K562 (cell line): Measurements from ENCODE around the gene EID2. TPM values are rescaled to one million over a fixed set of nuclear protein-coding genes. Genes with fewer than 3 reads are reported as not detected.
A peak's percentile ranks its signal among the peaks of the same experiment; 100 is the strongest.

Experiments
- ATAC-seq: fragments of 200-7000 bp; cut with Tn5 transposase; 3 replicates; pipeline ENCODE4 v1.9.1; 2020; ENCODE audit warnings: moderate library complexity
- BruUV-seq: library from RNA; stranded (reverse); fragments of 400-500 nt; replicated peaks from 2 replicates; lab custom pipeline; 2021; lab: Mats Ljungman, UMichigan
- CTCF ChIA-PET: fragments of 300-600 bp; formaldehyde crosslinking; extraction: SDS; loops from one replicate; lab custom pipeline; 2021; ENCODE audit warnings: low intra/inter-chr PET ratio; lab: Yijun Ruan, JAX
- POLR2A ChIA-PET: fragments of 300-600, 350-650 bp; sonication (Branson Sonifier 250); formaldehyde crosslinking; extraction: SDS; loops from one replicate; lab custom pipeline; 2021; ENCODE audit warnings: antibody characterized with exemption, inconsistent platforms; lab: Yijun Ruan, JAX
- DNase-seq, 4 experiments: peaks; one replicate each; pipeline versions ENCODE4 v3.0.0 to v3.0.0-alpha.2; 2011 to 2018; ENCODE audit warnings: low spot score in 3 of 4, mixed read lengths in 3 of 4; ENCODE audit errors: extremely low read depth in 1 of 4
- FAIRE-seq: peaks from 2 replicates; lab custom pipeline; 2011; peaks lifted over from hg19 to GRCh38; lab: Jason Lieb, UNC
- H2AFZ ChIP-seq: 2 replicates; pipeline ENCODE4 v1.6.0; 2011; ENCODE audit warnings: low read depth, low read length, control low read depth, inconsistent platforms
- H3K27ac ChIP-seq: fragments of 200-600 bp; 3 replicates; pipeline ENCODE4 v1.8.0; 2011; ENCODE audit warnings: low read depth, mild to moderate bottlenecking, control low read depth, inconsistent platforms, low read length, moderate library complexity, mixed read lengths; ENCODE audit errors: extremely low read depth
- H3K27me3 ChIP-seq, 2 experiments: fragments of 300-600 bp in 1 of 2; 2 replicates in 1 of 2; 3 replicates in 1 of 2; pipeline versions ENCODE4 v1.6.0 to v1.8.0; 2011; ENCODE audit warnings: inconsistent platforms in 2 of 2, low read length in 2 of 2, mild to moderate bottlenecking in 1 of 2, mixed read lengths in 1 of 2, moderate library complexity in 1 of 2; ENCODE audit not compliant: control insufficient read depth in 2 of 2, insufficient read depth in 2 of 2
- H3K36me3 ChIP-seq: fragments of 300-600 bp; 3 replicates; pipeline ENCODE4 v1.8.0; 2011; ENCODE audit warnings: mild to moderate bottlenecking, low read length, inconsistent platforms; ENCODE audit not compliant: control insufficient read depth, insufficient read depth
- H3K4me1 ChIP-seq, 2 experiments: fragments of 200-600 bp in 1 of 2; replicated peaks in 1 of 2; 2 replicates in 1 of 2; 3 replicates in 1 of 2; pipeline versions ENCODE4 v1.5.1 to v1.8.0; 2011; ENCODE audit warnings: inconsistent platforms in 2 of 2, low read length in 2 of 2, mild to moderate bottlenecking in 1 of 2, mixed read lengths in 1 of 2, moderate library complexity in 1 of 2; ENCODE audit not compliant: control insufficient read depth in 2 of 2, insufficient read depth in 2 of 2
- H3K4me2 ChIP-seq: 2 replicates; pipeline ENCODE4 v1.6.1; 2011; ENCODE audit warnings: low read length, control low read depth, inconsistent platforms, mixed read lengths; ENCODE audit not compliant: insufficient read depth
- H3K4me3 ChIP-seq: fragments of 200-600 bp; sonication (generic), shearing (Covaris generic); 2 replicates; pipeline ENCODE4 v1.5.1; 2016; ENCODE audit warnings: control low read depth, inconsistent platforms
- H3K79me2 ChIP-seq: fragments of 200-600 bp; 3 replicates; pipeline ENCODE4 v1.8.0; 2011; ENCODE audit warnings: low read length, inconsistent platforms; ENCODE audit not compliant: control insufficient read depth, insufficient read depth
- H3K9ac ChIP-seq, 2 experiments: 2 replicates each; pipeline versions ENCODE4 v1.6.0 to v1.6.1; 2011; ENCODE audit warnings: low read depth in 2 of 2, low read length in 2 of 2, control low read depth in 1 of 2, inconsistent platforms in 1 of 2, mild to moderate bottlenecking in 1 of 2, mixed read lengths in 1 of 2; ENCODE audit not compliant: insufficient read depth in 1 of 2
- H3K9me1 ChIP-seq: one replicate; pipeline ENCODE4 v1.6.0; 2011; ENCODE audit warnings: inconsistent platforms, mild to moderate bottlenecking, low read length, moderate library complexity; ENCODE audit not compliant: control insufficient read depth, insufficient read depth
- H3K9me3 ChIP-seq: replicated peaks from 2 replicates; pipeline ENCODE4 v1.5.1; 2011; ENCODE audit warnings: low read depth, low read length, inconsistent platforms; ENCODE audit not compliant: control insufficient read depth, insufficient read depth
- H4K20me1 ChIP-seq: replicated peaks from 2 replicates; pipeline ENCODE4 v1.6.1; 2011; ENCODE audit warnings: low read length, inconsistent platforms, mixed read lengths; ENCODE audit not compliant: control insufficient read depth, insufficient read depth
- ASH1L ChIP-seq: fragments of 450-650 bp; IDR thresholded peaks from 2 replicates; pipeline ENCODE4 v1.6.1; 2018; ENCODE audit warnings: borderline replicate concordance, mild to moderate bottlenecking, low read depth; ENCODE audit not compliant: partially characterized antibody
- ATF1 ChIP-seq, 2 experiments: fragments of 450-650 bp in 1 of 2; IDR thresholded peaks; 2 replicates each; pipeline ENCODE4 v1.6.1; 2016; ENCODE audit warnings: missing compliant biosample characterization in 1 of 2, missing genetic modification characterization in 1 of 2
- ATF3 ChIP-seq, 2 experiments: fragments of 450-650 bp in 1 of 2; sonication (generic) in 1 of 2; formaldehyde crosslinking in 1 of 2; IDR thresholded peaks in 1 of 2; conservative IDR thresholded peaks in 1 of 2; 2 replicates each; pipeline versions ENCODE4 v1.6.1 to v1.8.1; 2016 to 2023; ENCODE audit warnings: mild to moderate bottlenecking in 2 of 2, moderate library complexity in 2 of 2, inconsistent platforms in 1 of 2, missing genetic modification reagents in 1 of 2
- BCL6 ChIP-seq: fragments of 250-450 bp; sonication (Bioruptor Pico); IDR thresholded peaks from 2 replicates; pipeline ENCODE4 v1.4.0; 2020
- FOXA3 ChIP-seq, 2 experiments: fragments of 450-650 bp in 1 of 2; sonication (generic) in 1 of 2; formaldehyde crosslinking; IDR thresholded peaks in 1 of 2; conservative IDR thresholded peaks in 1 of 2; 2 replicates each; pipeline versions ENCODE4 v1.4.0 to v1.8.0; 2020 to 2022; ENCODE audit warnings: mild to moderate bottlenecking in 2 of 2, missing genetic modification reagents in 1 of 2
- HDAC6 ChIP-seq: IDR thresholded peaks from 2 replicates; pipeline ENCODE4 v1.6.1; 2012; ENCODE audit warnings: low read depth, mild to moderate bottlenecking, control low read depth, inconsistent platforms, low read length, moderate library complexity
- HNRNPLL ChIP-seq: fragments of 200-400 bp; formaldehyde crosslinking; IDR thresholded peaks from 2 replicates; pipeline ENCODE4 v1.6.1; 2017; ENCODE audit warnings: low read length, low read depth, mild to moderate bottlenecking; ENCODE audit not compliant: poor library complexity, severe bottlenecking
- JUN ChIP-seq, 2 experiments: sonication (generic) in 1 of 2; formaldehyde crosslinking in 1 of 2; IDR thresholded peaks; 2 replicates each; pipeline versions ENCODE4 v1.6.1 to v1.8.0; 2012 to 2022; ENCODE audit warnings: borderline replicate concordance in 2 of 2, mild to moderate bottlenecking in 2 of 2, improper control_type of control experiment in 1 of 2, low read depth in 1 of 2, low read length in 1 of 2, missing genetic modification reagents in 1 of 2
- KAT8 ChIP-seq: fragments of 450-650 bp; IDR thresholded peaks from 2 replicates; pipeline ENCODE4 v1.6.1; 2016; ENCODE audit warnings: low read depth, mild to moderate bottlenecking
- NRF1 ChIP-seq, 2 experiments: fragments of 450-650 bp; IDR thresholded peaks in 1 of 2; conservative IDR thresholded peaks in 1 of 2; 2 replicates each; pipeline ENCODE4 v1.6.1; 2014; ENCODE audit warnings: mild to moderate bottlenecking in 2 of 2
- PRMT5 ChIP-seq: sonication (generic); formaldehyde crosslinking; IDR thresholded peaks from 2 replicates; pipeline ENCODE4 v1.5.0; 2020; ENCODE audit warnings: missing genetic modification reagents
- RCOR1 ChIP-seq, 2 experiments: IDR thresholded peaks; 2 replicates each; pipeline ENCODE4 v1.6.1; 2012; ENCODE audit warnings: low read depth in 2 of 2, low read length in 2 of 2, borderline replicate concordance in 1 of 2, improper control_type of control experiment in 1 of 2
- XRCC3 ChIP-seq: fragments of 450-650 bp; IDR thresholded peaks from 2 replicates; pipeline ENCODE4 v1.6.1; 2017; ENCODE audit warnings: mild to moderate bottlenecking, moderate library complexity
- ZNF347 ChIP-seq: fragments of 450-650 bp; formaldehyde crosslinking; IDR thresholded peaks from 2 replicates; pipeline ENCODE4 v1.4.0; 2020; ENCODE audit warnings: low read depth, mild to moderate bottlenecking, moderate library complexity
- WGBS: fragments of 100-300 bp; shearing (Covaris generic); methylation state at CpG from one replicate; pipeline ENCODE4 v1.1.6; 2016; ENCODE audit warnings: low coverage, mixed read lengths; ENCODE audit not compliant: insufficient coverage; ENCODE audit errors: missing lambda C conversion rate; 5-methylcytosine and 5-hydroxymethylcytosine counted together
- in situ Hi-C: fragments of 300-500 bp; cut with MboI; formaldehyde crosslinking; loops from 4 replicates; pipeline ENCODE4 v1.15.0; 2018; ENCODE audit warnings: inconsistent platforms, mixed read lengths
- intact Hi-C: fragments of 100-400 bp; cut with micrococcal nuclease; formaldehyde crosslinking; loops from 2 replicates; pipeline ENCODE4 v1.14.2; 2022
- polyA plus RNA-seq, 8 experiments: library from polyadenylated mRNA; depleted of rRNA in 4 of 8; stranded (reverse) in 5 of 8; unstranded in 3 of 8; fragments of >200 nt; fragmentation: Nextera tagmentation in 2 of 8; fragmentation: Illumina TruSeq in 1 of 8; extraction: Ambion mirVana in 2 of 8; extraction: Trizol in 1 of 8; gene quantifications; 2 replicates each; pipeline versions ENCODE4 v1.2.1 to v1.2.3, GENCODE V29; 2011 to 2014; ENCODE audit warnings: inconsistent platforms in 1 of 8, missing spikeins in 1 of 8
- total RNA-seq, 7 experiments: library from RNA; depleted of rRNA in 6 of 7; stranded (reverse); fragments of >200 nt in 6 of 7; fragmentation: Illumina TruSeq in 2 of 7; extraction: Trizol in 2 of 7; gene quantifications; 2 replicates each; pipeline versions ENCODE4 v1.2.1 to v1.2.3, GENCODE V29; 2011 to 2021; ENCODE audit warnings: low replicate concordance in 1 of 7
- TF ChIP-seq, protein P1 (sequence below): sonication (generic); formaldehyde crosslinking; IDR thresholded peaks from 2 replicates; pipeline ENCODE4 v1.5.0; 2020; ENCODE audit warnings: missing genetic modification reagents

The EID2 gene
- total and polyA plus RNA-seq, 9 of the 15 experiments (the other 6 are each of a cell fraction or from before 2014, with no cell fraction given): 2.5 to 18.5 (median 11.3) TPM

DNA sequence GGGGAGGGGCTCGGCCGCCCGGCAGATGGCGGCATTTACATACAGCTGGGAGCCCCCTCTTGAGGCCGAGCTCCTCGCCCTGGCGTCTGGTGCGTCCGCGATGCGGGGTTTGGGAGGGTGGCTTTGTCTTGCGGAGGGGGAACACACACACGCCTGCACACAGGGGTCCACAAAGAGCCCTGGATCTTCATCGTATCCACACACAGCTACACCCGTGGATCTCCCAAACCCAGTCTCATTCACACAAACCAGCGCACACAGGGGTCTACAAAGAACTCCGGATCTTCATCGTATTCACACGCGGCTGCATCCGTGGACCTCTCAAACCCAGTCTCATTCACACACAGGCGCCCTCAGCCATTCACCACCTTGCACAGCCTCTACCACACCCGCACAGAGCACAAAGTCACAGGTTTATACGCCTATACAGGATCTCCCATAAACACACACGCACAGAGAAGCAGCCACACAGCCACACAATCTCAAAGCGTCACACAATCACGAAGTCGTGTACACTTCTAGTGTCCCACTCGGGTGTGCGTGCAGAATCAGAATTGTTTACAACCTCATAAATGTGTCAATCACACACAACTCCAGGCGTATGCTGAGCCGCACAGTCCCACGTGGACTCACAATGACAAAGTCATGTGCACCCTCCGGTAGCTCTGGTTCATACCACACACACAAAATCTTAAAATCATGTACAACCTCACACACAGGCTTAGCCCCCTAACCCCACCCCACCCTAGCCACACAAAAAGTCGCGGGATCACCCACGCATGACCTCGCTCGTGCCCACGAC, 41.8 kb downstream of the EID2 start:
- no peaks in the 10 kb centered on the region for H3K9me1 ChIP-seq
- ChIA-PET POLR2A (interaction anchor here (0.8 to 2.6 kb wide), 4 partner anchors 10 to 90 kb away, joined by 5 to 15 read pairs (median 6); partner anchors contain the start of genes RPS16 and TIMM50), CTCF (interaction anchor here (0.7 to 1.5 kb wide), 3 partner anchors 34 to 129 kb away, joined by 3 to 11 read pairs (median 3); partner anchors contain the start of gene EID2B)
- DNase-seq (peak; percentile 73 to 79 (median 76)), FAIRE-seq (peak; percentile 89), ATAC-seq (peak; percentile 88)
- H3K4me1 ChIP-seq: peaks cover 10 to 29% of the 10 kb centered on the region in 2 experiments; a peak in 4 of 5 replicates
- H3K4me2 ChIP-seq: peak overlapping the region; percentile 82
- H2AFZ ChIP-seq: peak overlapping the region; percentile 97
- no peaks in the 10 kb centered on the region for H3K79me2 ChIP-seq
- H3K27me3 ChIP-seq: no peaks in the 10 kb centered on the region
- peak overlapping the region; percentile 9 to 76; a peak in 3 of 4 replicates for H3K9ac ChIP-seq
- H4K20me1 ChIP-seq: no peaks in the 10 kb centered on the region
- H3K27ac ChIP-seq: no peak overlapping the region
- in situ Hi-C loops (no loop called here), intact Hi-C loops (loop anchor here (1.0 to 5.0 kb wide), 3 partner anchors 17 to 174 kb away; partner anchors contain the start of genes EID2B and TIMM50)
- H3K36me3 ChIP-seq: no peaks in the 10 kb centered on the region
- H3K9me3 ChIP-seq: no peaks in the 10 kb centered on the region
- 7% methylated on average over 34 of the region's 40 CpGs for WGBS
- no TSS peak for BruUV-seq
- peak overlapping the region; percentile 22 for H3K4me3 ChIP-seq
- TF ChIP-seq ASH1L (no peak), HDAC6 (no peak), JUN (IDR thresholded peaks at IDR 0.05; ENCODE audit: borderline replicate concordance, low read depth, low read length) (no peak), JUN (CRISPR knock-in tag; IDR thresholded peaks at IDR 0.05; ENCODE audit: borderline replicate concordance) (0 out of 2 replicates have a peak, but pooled peaks have one; percentile 40), RCOR1 (IDR thresholded peaks at IDR 0.05; ENCODE audit: borderline replicate concordance in 1 of 2, low read depth in 2 of 2, low read length in 2 of 2) (0 out of 4 replicates have a peak, but pooled peaks of 1 of the 2 experiments have one; percentile 45), ATF1 (CRISPR knock-in tag; IDR thresholded peaks at IDR 0.05) (no peak), ATF1 (tag; IDR thresholded peaks at IDR 0.05) (peak; percentile 44; the same call in 1 of the 2 replicates), PRMT5 (no peak), BCL6 (CRISPR knock-in tag) (no peak), FOXA3 (CRISPR knock-in tag; conservative IDR thresholded peaks at IDR 0.05 in 1 of 2, IDR thresholded peaks at IDR 0.05 in 1 of 2) (0 out of 4 replicates have a peak, but pooled peaks of 1 of the 2 experiments have one; percentile 29), ATF3 (IDR thresholded peaks at IDR 0.05) (no peak), ATF3 (CRISPR knock-in tag; conservative IDR thresholded peaks at IDR 0.05) (no peak), ZNF347 (CRISPR knock-in tag) (no peak), KAT8 (no peak), NRF1 (conservative IDR thresholded peaks at IDR 0.05 in 1 of 2, IDR thresholded peaks at IDR 0.05 in 1 of 2) (peak; percentile 37 to 50; a peak in 1 of 4 replicates), HNRNPLL (peak; percentile 71), XRCC3 (no peak)
- TF ChIP-seq, protein P1, sequence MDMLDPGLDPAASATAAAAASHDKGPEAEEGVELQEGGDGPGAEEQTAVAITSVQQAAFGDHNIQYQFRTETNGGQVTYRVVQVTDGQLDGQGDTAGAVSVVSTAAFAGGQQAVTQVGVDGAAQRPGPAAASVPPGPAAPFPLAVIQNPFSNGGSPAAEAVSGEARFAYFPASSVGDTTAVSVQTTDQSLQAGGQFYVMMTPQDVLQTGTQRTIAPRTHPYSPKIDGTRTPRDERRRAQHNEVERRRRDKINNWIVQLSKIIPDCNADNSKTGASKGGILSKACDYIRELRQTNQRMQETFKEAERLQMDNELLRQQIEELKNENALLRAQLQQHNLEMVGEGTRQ: 0 out of 2 replicates have a peak, but pooled peaks have one; percentile 26
